Esophagus squamous epithelium (tissue), 5 donors: ENCODE measurements around the gene RBM25. TPM values are rescaled to one million over a fixed set of nuclear protein-coding genes. Genes with fewer than 3 reads are reported as not detected.
"Not testable (repeated sequence)": the region's sequence is repeated elsewhere in the genome, so short reads cannot be mapped to it uniquely, and the experiment has no call there.

Experiments
- DNase-seq: peaks from one replicate; lab custom pipeline; 2025; lab: John Stamatoyannopoulos, UW
- H3K27ac ChIP-seq, 4 donors: fragments of 200-600 bp; sonication (generic); one replicate each; pipeline ENCODE4 v1.5.1; 2016 to 2019; ENCODE audit warnings: mild to moderate bottlenecking in 1 of 4
- H3K27me3 ChIP-seq, 4 donors: fragments of 200-600 bp; sonication (generic); 1 replicate in 3 of 4; 2 replicates in 1 of 4; pipeline versions ENCODE4 v1.5.1 to v1.6.0; 2017 to 2021; ENCODE audit warnings: antibody characterized with exemption in 1 of 4
- H3K36me3 ChIP-seq, 3 donors: fragments of 200-600 bp; sonication (generic); one replicate each; pipeline ENCODE4 v1.5.1; 2016 to 2019
- H3K4me1 ChIP-seq, 3 donors: fragments of 200-600 bp; sonication (generic); one replicate each; pipeline ENCODE4 v1.5.1; 2017 to 2019
- H3K4me3 ChIP-seq, 4 donors: fragments of 200-600 bp; sonication (generic); 1 replicate in 3 of 4; 2 replicates in 1 of 4; pipeline ENCODE4 v1.5.1; 2016 to 2019; ENCODE audit warnings: mild to moderate bottlenecking in 2 of 4, moderate library complexity in 1 of 4
- H3K9me3 ChIP-seq, 3 donors: fragments of 200-600 bp; sonication (generic); one replicate each; pipeline ENCODE4 v1.5.1; 2016 to 2019
- CTCF ChIP-seq, 6 experiments: fragments of 450-650 bp in 4 of 6; fragments of 200-600 bp in 2 of 6; sonication (generic) in 2 of 6; IDR thresholded peaks; one replicate each; pipeline ENCODE4 v1.5.1; 2016 to 2019; ENCODE audit warnings: antibody characterized with exemption in 6 of 6, mild to moderate bottlenecking in 4 of 6, moderate library complexity in 4 of 6
- POLR2A ChIP-seq, 4 donors: fragments of 450-650 bp; IDR thresholded peaks; one replicate each; pipeline ENCODE4 v1.6.1; 2017; ENCODE audit warnings: antibody characterized with exemption in 4 of 4, mild to moderate bottlenecking in 4 of 4, moderate library complexity in 3 of 4
- WGBS, 2 donors: methylation state at CpG; one replicate each; pipeline ENCODE4 v1.1.5; 2018; 5-methylcytosine and 5-hydroxymethylcytosine counted together
- intact Hi-C: fragments of 100-400 bp; cut with DNase I; formaldehyde crosslinking; loops from one replicate; pipeline ENCODE4 v1.15.0; 2022
- total RNA-seq, 4 donors: library from RNA; depleted of rRNA; stranded (reverse); fragments of >200 nt; gene quantifications; one replicate each; pipeline ENCODE4 v1.1.0, GENCODE V29; 2016
- donor health status: DM: yes; HTN: yes; CAD: no.

Gene RBM25
- 10 to 100 TPM; 22.3 to 58.2 (median 34.2) TPM for total RNA-seq

GRCh38 chr14:73058224-73058921 is at the start of gene RBM25:
RBM25 (plus strand) TSS chr14:73058534; CDS start chr14:73071642, 13,108 bp downstream.
- peak within 1 kb of the TSS; percentile 49 to 96 (median 90) for H3K4me3 ChIP-seq
- TF ChIP-seq CTCF (IDR thresholded peaks at IDR 0.05) (peak in 2 of 6 experiments; percentile 4 to 41), POLR2A (IDR thresholded peaks at IDR 0.05) (peak in 3 of 4 donors; percentile 69 to 96 (median 96))
- WGBS, 2 donors, result 0 to 1% methylated on average over 15 to 38 of the region's 57 CpGs
- H3K36me3 ChIP-seq, result peaks cover 0 to 13% (median 0%) of the 10 kb centered on the region in 3 donors
- H3K4me1 ChIP-seq, result peaks cover 14 to 52% (median 34%) of the 10 kb centered on the region in 3 donors
- no peaks in the 10 kb centered on the region for H3K27me3 ChIP-seq
- H3K9me3 ChIP-seq, result no peaks in the 10 kb centered on the region
- peak; percentile 91 for DNase-seq
- intact Hi-C loops, result no loop called here
- H3K27ac ChIP-seq, result peak within 1 kb of the TSS; percentile 83 to 97 (median 95)

GRCh38 chr14:73011189-73011588 is 47.1 kb upstream of the RBM25 start:
- 82 to 88% methylated on average over 7 of the region's 7 CpGs for WGBS, 2 donors
- H3K27me3 ChIP-seq, H3K4me3 ChIP-seq, H3K27ac ChIP-seq, intact Hi-C loops, H3K9me3 ChIP-seq, DNase-seq: not testable (repeated sequence)
- H3K4me1 ChIP-seq, result peaks cover 0 to 57% (median 13%) of the 10 kb centered on the region in 3 donors
- peaks cover 0 to 81% (median 0%) of the 10 kb centered on the region in 3 donors for H3K36me3 ChIP-seq

- Histone ChIP-seq H3K4me3 (no peak overlapping the region), H3K4me1 (peaks cover 0 to 55% (median 9%) of the 10 kb centered on the region in 3 donors), H3K9me3 (no peaks in the 10 kb centered on the region), H3K36me3 (peaks cover 0 to 83% (median 0%) of the 10 kb centered on the region in 3 donors), H3K27me3 (no peaks in the 10 kb centered on the region), H3K27ac (peak overlapping the region in 3 of 4 donors; percentile 39 to 71 (median 54))
- intact Hi-C loops, result no loop called here
- DNase-seq, result no peak
- TF ChIP-seq POLR2A (IDR thresholded peaks at IDR 0.05) (no peak), CTCF (IDR thresholded peaks at IDR 0.05) (no peak)
- WGBS, 2 donors, result 46 to 55% methylated on average over 2 of the region's 2 CpGs
Measured at GRCh38 chr14:73014105-73014504, 44.2 kb upstream of the RBM25 start.

GRCh38 chr14:73015552-73015951 is 42.8 kb upstream of the RBM25 start:
- H3K27me3 ChIP-seq, H3K27ac ChIP-seq, DNase-seq: not testable (repeated sequence)

GRCh38 chr14:73016011-73016410 is 42.3 kb upstream of the RBM25 start:
- H3K27me3 ChIP-seq, H3K27ac ChIP-seq, H3K9me3 ChIP-seq, intact Hi-C loops, DNase-seq, H3K4me3 ChIP-seq: not testable (repeated sequence)
- WGBS, 2 donors, result 62 to 68% methylated on average over 9 to 10 of the region's 10 CpGs
- Histone ChIP-seq H3K4me1 (peaks cover 0 to 52% (median 9%) of the 10 kb centered on the region in 3 donors), H3K36me3 (peaks cover 0 to 86% (median 0%) of the 10 kb centered on the region in 3 donors)

More at GRCh38 chr14:73015552-73015951, 42.8 kb upstream of the RBM25 start:
- H3K4me1 ChIP-seq, result peaks cover 0 to 49% (median 9%) of the 10 kb centered on the region in 3 donors
- WGBS, 2 donors, result 87 to 91% methylated on average over 12 to 14 of the region's 14 CpGs
- peaks cover 0 to 84% (median 0%) of the 10 kb centered on the region in 3 donors for H3K36me3 ChIP-seq
- H3K9me3 ChIP-seq, H3K4me3 ChIP-seq, intact Hi-C loops: not testable (repeated sequence)

GRCh38 chr14:73022051-73022450 is 36.3 kb upstream of the RBM25 start:
- H3K27ac ChIP-seq, result no peak overlapping the region
- WGBS, 2 donors, result 91 to 94% methylated on average over 4 of the region's 4 CpGs
- no peaks in the 10 kb centered on the region for H3K9me3 ChIP-seq
- DNase-seq, result no peak
- peaks cover 6 to 68% (median 9%) of the 10 kb centered on the region in 3 donors for H3K36me3 ChIP-seq
- intact Hi-C loops, result no loop called here
- H3K27me3 ChIP-seq, result no peaks in the 10 kb centered on the region
- TF ChIP-seq POLR2A (IDR thresholded peaks at IDR 0.05) (no peak), CTCF (IDR thresholded peaks at IDR 0.05) (no peak)
- peaks cover 0 to 61% (median 17%) of the 10 kb centered on the region in 3 donors for H3K4me1 ChIP-seq
- no peak overlapping the region for H3K4me3 ChIP-seq
